ENCODE data around the gene ZNF487.
"Not testable (repeated sequence)": the region's sequence is repeated elsewhere in the genome, so short reads cannot be mapped to it uniquely, and the experiment has no call there.

Gene ZNF487

GRCh38 chr10:43407148-43407575 lies 29.7 kb upstream of the ZNF487 start:
- peak in 5 of 6 experiments; percentile 25 to 68 (median 57) for DNase-seq

- DNase-seq = peak; percentile 65 to 81 (median 76)
Observed at GRCh38 chr10:43407576-43408330, 29.2 kb upstream of the ZNF487 start.

- no peak for DNase-seq
Observed at GRCh38 chr10:43408331-43408709, 28.6 kb upstream of the ZNF487 start.

GRCh38 chr10:43408710-43409384 lies 28.1 kb upstream of the ZNF487 start, which contains the start of gene HNRNPF:
HNRNPF (minus strand) TSS chr10:43409186; CDS start chr10:43387884, 21,302 bp downstream.
- peak; percentile 90 to 99 (median 96) for DNase-seq

- DNase-seq = peak; percentile 57 to 78 (median 64)
Observed at GRCh38 chr10:43409385-43410109, 27.4 kb upstream of the ZNF487 start.

GRCh38 chr10:43410345-43410744 lies 26.6 kb upstream of the ZNF487 start:
- DNase-seq = no peak

- no peak for DNase-seq
Observed at GRCh38 chr10:43411536-43411935, 25.4 kb upstream of the ZNF487 start.

- DNase-seq = no peak
Observed at GRCh38 chr10:43415544-43415943, 21.4 kb upstream of the ZNF487 start.

- peak in 3 of 6 experiments; percentile 31 to 49 (median 38) for DNase-seq
Observed at GRCh38 chr10:43417950-43418768, 18.8 kb upstream of the ZNF487 start.

- DNase-seq = no peak
Observed at GRCh38 chr10:43419997-43420368, 16.9 kb upstream of the ZNF487 start.

- peak; percentile 68 to 88 (median 72) for DNase-seq
Observed at GRCh38 chr10:43420369-43421200, 16.3 kb upstream of the ZNF487 start.

- DNase-seq = no peak
Observed at GRCh38 chr10:43421201-43421507, 15.8 kb upstream of the ZNF487 start.

GRCh38 chr10:43421519-43421918 lies 15.4 kb upstream of the ZNF487 start:
- DNase-seq = no peak

- DNase-seq = not testable (repeated sequence)
Observed at GRCh38 chr10:43421944-43422343, 15.0 kb upstream of the ZNF487 start.

GRCh38 chr10:43424416-43424815 lies 12.5 kb upstream of the ZNF487 start:
- no peak for DNase-seq

- not testable (repeated sequence) for DNase-seq
Observed at GRCh38 chr10:43426476-43426875, 10.4 kb upstream of the ZNF487 start.

GRCh38 chr10:43427166-43427825 lies 9.6 kb upstream of the ZNF487 start:
- peak; percentile 12 to 74 (median 38) for DNase-seq

- no peak for DNase-seq
Observed at GRCh38 chr10:43430926-43431663, 5.8 kb upstream of the ZNF487 start.

- peak in 1 of 6 experiments; percentile 42 for DNase-seq
Observed at GRCh38 chr10:43437141-43437870, 395 bp downstream of the ZNF487 start.
